Stimulated activated CD8-positive, alpha-beta memory T cell treated with anti-CD3 and anti-CD28 coated beads, Interleukin-4, amount 100 ng/mL, for 4 hours (primary cell): ENCODE results near the gene R3HDM1.
A peak's percentile ranks its signal among the peaks of the same experiment; 100 is the strongest.
"Not testable (repeated sequence)": the region's sequence is repeated elsewhere in the genome, so short reads cannot be mapped to it uniquely, and the experiment has no call there.

Source experiments
- DNase-seq, 2 donors: peaks; one replicate each; pipeline ENCODE4 v3.0.0-alpha.2; 2020; ENCODE audit warnings: low read depth in 2 of 2, low spot score in 1 of 2

R3HDM1 gene

DNA sequence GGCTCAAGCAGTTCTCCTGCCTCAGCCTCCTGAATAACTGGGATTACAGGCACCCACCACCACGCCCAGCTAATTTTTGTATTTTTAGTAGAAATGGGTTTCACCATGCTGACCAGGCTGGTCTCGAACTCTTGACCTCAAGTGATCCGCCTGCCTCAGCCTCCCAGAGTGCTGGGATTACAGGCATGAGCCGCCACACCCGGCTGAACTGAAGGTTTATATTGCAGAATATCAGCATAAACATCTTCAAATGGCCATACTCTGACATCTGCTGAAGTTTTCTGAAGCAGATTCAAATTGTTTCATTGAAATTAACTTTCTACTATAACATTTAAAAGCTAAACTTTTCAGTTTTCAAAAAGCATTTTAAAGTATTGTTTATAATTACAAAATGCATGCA, 172.8 kb downstream of the R3HDM1 start:
- not testable (repeated sequence) for DNase-seq

DNA sequence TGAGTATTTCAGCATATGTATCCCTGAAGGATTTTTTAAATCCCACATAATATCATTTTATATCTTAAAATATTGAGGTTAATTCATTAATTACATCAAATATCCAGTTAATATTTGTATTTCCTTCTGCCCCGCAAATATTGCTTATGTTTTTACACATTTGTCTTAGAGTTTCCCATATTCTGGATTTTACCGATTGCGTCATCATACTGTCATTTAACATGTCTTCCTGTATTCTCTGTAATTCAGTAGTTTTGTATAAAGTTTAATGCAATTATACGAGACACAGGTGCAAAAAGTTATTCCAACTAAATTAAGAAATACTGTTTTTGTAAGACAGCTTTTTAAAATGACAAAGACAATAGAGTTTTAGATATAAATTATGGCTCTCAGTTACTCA, 176.9 kb downstream of the R3HDM1 start:
- DNase-seq = no peak

GRCh38 chr2:135709992-135710391, 178.7 kb downstream of the R3HDM1 start:
- DNase-seq = peak; percentile 33 to 51

DNA sequence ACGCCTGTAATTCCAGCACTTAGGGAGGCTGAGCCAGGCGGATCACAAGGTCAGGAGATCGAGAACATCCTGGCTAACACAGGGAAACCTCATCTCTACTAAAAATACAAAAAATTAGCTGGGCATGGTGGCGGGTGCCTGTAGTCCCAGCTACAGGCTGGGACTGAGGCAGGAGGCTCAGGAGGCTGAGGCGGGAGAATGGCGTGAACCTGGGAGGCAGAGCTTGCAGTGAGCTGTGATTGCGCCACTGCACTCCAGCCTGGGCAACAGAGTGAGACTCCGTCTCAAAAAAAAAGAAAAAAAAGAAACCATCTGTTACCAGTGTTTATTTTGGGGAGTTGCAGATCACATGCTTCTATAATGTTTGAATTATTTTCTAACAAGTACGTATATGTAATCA, 183.8 kb downstream of the R3HDM1 start:
- not testable (repeated sequence) for DNase-seq

GRCh38 chr2:135728064-135728743, 196.9 kb downstream of the R3HDM1 start:
- no peak for DNase-seq

GRCh38 chr2:135732561-135732960, 201.3 kb downstream of the R3HDM1 start:
- DNase-seq = no peak

DNA sequence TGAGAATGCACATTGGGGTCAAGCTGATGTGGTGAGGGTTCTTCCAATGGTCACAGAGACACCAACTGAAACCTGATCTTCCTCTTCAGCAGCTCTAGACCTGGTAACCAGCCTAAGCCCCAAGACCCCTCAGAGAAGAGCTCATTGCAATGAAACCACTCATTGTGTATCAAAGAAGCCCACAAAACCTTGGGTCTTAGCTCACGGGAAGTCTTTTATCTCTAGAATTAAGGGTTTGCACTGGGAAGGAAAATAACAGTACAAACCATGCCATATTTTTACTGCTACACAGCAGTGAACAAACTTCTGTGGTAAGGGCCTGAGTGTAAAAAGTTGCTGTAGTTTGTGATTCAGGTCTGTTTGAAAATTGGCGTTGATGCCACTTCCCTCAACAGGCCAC, 201.8 kb downstream of the R3HDM1 start:
- DNase-seq = no peak

DNA sequence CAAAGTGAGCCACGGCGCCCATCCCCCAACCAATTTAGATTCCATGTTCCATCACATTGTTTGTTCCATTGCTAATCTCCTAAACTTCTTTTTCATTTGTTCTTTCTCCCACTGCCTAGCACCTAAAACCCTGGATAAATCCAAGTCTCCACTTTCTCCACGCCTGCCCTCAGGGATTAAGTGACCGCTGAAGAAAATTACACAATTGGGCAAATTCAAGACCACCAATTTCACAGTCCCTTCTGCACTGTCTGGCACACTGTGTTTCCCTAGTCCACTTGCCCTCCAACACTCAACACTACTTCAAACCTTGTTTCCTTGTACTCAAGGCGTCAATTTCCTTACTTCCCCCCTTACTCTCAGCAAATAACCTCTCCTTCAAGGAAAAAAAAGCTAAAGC, 205.3 kb downstream of the R3HDM1 start:
- DNase-seq = no peak

DNA sequence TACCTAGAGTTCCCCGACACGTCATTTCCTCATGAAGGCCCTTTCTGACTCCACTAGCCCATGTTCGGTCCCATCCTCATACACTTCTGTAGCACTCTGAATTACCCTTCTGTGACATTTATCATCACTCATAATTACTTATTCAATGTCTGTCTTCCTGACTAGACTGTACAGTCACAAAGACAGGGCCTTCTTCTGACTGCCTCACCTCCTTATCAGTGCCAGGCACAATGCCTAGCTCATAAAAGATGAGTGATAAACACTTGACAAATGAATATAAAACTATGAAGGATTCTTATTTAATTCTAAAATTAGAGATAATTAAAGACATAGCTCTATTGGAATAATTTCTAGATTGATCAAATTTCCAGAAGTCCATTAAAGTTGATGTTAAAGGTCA, 208.9 kb downstream of the R3HDM1 start:
- DNase-seq = no peak

DNA sequence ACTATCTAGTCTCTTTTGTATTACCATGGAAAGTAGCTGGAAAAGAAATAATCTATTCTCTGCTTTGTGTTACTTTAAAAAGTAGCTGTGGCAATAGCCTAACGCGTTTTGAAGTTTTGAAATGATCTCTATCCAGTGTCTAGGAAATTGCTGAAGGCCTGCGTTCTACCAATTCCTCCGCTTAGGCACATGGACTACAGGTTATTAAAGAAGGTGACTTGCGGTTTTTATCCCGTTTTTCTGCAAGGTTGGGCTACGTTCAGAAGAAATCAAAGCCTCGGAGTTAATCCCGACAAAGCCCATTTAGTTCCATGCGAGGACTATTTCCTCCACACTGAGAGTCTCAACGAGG, 209.7 kb downstream of the R3HDM1 start:
- DNase-seq = no peak

DNA sequence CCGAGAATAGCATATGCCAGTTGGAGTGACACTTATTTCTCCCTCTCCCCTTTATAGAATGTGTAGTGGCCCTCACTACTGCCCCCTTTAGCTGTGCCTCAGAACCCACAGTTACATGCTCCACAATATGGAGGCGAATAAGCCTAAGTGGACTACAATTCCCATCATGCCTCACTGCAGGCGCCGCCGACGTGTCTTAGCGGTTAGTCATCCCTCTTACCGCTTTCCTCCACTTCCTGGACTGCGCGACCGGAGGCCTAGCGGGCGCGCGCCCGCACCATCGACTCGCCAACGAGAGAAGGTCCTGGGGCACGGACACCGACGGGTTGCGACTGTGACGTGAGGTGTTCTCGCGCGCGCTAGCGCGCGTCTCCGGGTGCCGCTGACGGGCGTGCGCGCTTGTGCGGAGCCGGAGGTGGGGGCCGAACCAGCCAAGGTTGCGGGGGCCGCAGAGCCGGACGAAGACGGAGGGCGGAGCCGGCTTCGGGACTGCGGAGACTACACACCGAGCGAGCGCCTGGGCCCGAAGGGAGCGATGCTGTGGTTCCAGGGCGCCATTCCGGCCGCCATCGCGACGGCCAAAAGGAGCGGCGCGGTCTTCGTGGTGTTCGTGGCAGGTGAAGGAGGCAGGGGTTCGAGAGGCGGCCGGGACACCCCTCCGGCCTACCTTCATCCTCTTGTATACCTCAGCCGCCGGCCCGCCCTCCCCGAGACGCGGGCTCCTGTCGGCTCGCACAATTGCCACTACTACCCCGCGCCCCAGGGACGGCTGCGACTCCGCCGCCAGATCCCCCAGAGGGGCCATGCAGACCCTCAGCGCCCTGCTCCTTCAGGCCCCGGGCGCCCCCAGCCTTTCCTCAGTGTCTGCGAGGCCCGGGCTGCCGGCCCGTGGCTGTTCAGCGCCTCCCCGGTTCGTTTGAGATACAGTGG, 210.4 kb downstream of the R3HDM1 start, which contains the start of gene UBXN4:
Gene UBXN4 (plus strand): TSS at position 461 of the 930 bp plus-strand sequence. CDS start 75 bp downstream, at position 536.
- peak; percentile 79 to 95 for DNase-seq

GRCh38 chr2:135742325-135742757, 211.1 kb downstream of the R3HDM1 start:
- no peak for DNase-seq

DNA sequence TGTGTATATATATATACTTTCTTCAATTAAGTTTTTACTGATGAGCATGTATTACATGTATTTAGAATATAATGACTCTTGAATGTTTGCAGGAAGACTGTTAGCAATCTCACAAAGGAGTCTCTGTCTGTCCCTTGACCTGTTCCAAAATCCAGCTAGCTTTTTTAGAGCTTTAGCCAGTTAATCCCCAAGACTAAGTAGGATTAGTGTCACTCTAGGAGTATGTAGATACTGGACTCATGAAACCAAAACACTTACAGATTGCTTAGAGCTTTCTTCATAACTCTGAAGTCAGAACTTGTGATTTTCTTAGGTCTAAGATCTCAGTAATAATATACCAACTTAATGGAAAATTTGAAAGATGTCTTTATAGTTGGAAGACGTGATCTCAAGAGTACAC, 212.6 kb downstream of the R3HDM1 start:
- DNase-seq = no peak

- no peak for DNase-seq
Observed at GRCh38 chr2:135744760-135745314, 213.6 kb downstream of the R3HDM1 start.

DNA sequence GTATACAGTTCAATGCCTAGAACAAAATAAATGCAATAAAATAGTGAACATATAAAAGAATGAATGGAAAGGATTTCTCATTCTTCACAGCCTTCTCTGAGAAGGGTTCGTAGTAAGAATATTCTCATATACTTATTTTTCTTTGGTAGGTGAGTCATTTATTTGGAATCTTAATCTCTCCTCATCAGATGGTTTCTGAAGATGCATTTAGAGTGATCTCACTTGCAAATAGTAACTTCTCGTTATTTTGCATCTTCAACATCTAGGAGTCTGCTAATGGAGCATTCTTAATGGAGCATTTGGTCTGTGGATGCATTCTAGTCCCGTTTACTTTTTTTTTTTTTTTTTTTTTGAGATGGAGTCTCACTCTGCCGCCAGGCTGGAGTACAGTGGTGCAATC, 214.3 kb downstream of the R3HDM1 start:
- no peak for DNase-seq

DNA sequence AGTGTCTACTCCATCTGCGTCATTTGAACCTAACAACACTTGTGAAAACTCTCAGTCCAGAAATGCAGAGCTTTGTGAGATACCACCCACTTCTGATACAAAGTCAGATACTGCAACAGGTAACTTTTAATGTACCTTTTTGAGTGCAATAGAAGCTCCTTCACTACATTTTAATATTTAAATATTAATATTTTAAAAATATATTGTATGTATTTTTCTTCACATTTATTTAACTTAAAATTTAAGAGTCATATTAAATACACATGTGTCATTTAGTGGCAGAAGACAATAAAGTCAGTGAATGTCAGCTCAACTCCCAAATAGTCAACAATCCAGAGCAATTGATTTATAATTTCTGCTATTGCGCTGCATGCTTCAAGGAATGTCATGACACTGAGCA, 224.3 kb downstream of the R3HDM1 start:
- no peak for DNase-seq

DNA sequence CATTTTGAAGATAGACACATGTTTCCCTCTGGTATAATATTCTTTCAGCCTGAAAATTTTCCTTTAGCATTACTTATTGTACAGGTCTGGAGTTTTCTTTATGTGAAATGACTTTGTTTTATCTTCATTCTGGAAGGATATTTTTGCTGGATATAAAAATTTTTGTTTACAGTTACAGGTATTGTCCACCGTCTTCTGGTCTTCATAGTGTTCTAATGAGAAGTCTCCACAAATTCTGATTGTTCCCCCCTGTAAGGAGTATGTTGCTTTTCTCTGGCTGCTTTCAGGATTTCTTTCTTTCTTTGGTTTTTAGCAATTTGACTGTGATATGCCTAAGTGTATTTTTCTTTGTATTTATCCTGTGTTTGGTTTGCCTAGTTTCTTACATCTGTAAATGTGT, 225.4 kb downstream of the R3HDM1 start:
- no peak for DNase-seq

DNA sequence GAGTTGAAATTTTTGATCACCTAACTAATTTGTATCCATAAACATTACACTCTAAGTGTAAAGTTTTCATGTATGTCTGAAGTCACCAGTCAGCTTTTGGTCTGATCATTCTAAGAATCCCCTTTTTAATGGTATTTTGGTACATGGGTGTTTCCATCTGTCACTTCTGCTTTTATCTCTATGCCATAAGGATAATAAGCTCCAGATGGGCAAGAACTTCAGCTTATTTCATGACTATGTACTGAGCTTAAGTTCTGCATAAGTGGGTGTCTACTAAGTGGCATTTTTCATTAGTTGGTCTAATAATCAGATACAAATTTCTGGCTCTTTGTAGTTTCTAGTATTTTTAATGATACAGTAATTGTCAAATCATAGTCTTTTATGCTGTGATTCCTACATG, 230.7 kb downstream of the R3HDM1 start:
- no peak for DNase-seq

GRCh38 chr2:135762530-135762929, 231.2 kb downstream of the R3HDM1 start:
- no peak for DNase-seq

DNA sequence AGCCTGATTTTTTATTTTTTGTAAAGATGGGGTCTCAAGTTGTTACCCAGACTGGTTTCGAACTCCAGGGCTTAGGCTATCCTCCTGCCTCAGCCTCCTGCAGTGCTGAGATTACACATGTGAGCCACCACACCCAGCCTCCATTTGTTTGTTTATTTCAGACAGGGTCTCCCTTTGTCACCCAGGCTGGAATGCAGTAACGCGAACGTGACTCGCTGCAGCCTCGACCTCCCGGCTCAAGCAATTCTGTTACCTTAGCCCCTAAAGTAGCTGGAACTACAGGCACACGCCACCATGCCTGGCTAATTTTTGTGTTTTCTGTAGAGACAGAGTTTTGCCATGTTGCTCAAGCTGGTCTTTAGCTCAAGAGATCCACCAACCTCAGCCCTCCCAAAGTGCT, 237.6 kb downstream of the R3HDM1 start:
- DNase-seq = no peak

GRCh38 chr2:135773319-135773718, 242.0 kb downstream of the R3HDM1 start:
- DNase-seq = no peak

GRCh38 chr2:135773917-135774316, 242.6 kb downstream of the R3HDM1 start:
- no peak for DNase-seq
